ENCODE results near the gene HBG1.
A peak's percentile ranks its signal among the peaks of the same experiment; 100 is the strongest.

HBG1 gene

DNA sequence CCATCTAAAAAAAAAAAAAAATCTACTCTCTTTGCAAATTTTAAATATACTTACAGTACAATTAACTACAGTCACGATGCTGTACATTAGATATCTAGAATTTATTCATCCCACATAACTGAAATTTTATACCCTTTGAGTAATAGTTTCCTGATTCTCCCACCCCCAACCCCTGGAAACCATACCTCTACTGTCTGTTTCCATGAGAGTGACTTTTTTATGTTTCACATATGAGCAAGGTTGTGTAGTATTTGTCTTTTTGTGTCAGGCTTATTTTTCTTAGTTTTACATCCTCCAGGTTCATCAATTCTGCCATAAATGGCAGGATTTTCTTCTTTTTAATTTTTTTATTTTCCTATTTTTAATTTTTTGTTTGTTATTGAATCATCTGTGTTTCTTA lies 26.0 kb downstream of the HBG1 start:
- TF ChIP-seq, protein P1, sequence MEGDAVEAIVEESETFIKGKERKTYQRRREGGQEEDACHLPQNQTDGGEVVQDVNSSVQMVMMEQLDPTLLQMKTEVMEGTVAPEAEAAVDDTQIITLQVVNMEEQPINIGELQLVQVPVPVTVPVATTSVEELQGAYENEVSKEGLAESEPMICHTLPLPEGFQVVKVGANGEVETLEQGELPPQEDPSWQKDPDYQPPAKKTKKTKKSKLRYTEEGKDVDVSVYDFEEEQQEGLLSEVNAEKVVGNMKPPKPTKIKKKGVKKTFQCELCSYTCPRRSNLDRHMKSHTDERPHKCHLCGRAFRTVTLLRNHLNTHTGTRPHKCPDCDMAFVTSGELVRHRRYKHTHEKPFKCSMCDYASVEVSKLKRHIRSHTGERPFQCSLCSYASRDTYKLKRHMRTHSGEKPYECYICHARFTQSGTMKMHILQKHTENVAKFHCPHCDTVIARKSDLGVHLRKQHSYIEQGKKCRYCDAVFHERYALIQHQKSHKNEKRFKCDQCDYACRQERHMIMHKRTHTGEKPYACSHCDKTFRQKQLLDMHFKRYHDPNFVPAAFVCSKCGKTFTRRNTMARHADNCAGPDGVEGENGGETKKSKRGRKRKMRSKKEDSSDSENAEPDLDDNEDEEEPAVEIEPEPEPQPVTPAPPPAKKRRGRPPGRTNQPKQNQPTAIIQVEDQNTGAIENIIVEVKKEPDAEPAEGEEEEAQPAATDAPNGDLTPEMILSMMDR (IDR thresholded peaks at IDR 0.05; ENCODE audit: low read depth, low read length), result no peak
- H3K4me3 ChIP-seq (ENCODE audit: low read depth, low read length), result no peak overlapping the region

- H3K4me3 ChIP-seq (ENCODE audit: low read depth, low read length), result no peak overlapping the region
- TF ChIP-seq, protein P1 (IDR thresholded peaks at IDR 0.05; ENCODE audit: low read depth, low read length), result no peak
Observed at GRCh38 chr11:5223146-5223545, 26.5 kb downstream of the HBG1 start.

GRCh38 chr11:5210376-5210885 lies 39.2 kb downstream of the HBG1 start:
- H3K4me3 ChIP-seq (ENCODE audit: low read depth, low read length), result no peak overlapping the region
- TF ChIP-seq, protein P1 (IDR thresholded peaks at IDR 0.05; ENCODE audit: low read depth, low read length), result no peak

- TF ChIP-seq, protein P1 (IDR thresholded peaks at IDR 0.05; ENCODE audit: low read depth, low read length), result peak; percentile 40; the same call in 1 of the 2 replicates
- H3K4me3 ChIP-seq (ENCODE audit: low read depth, low read length), result no peak overlapping the region
Observed at GRCh38 chr11:5204787-5205186, 44.9 kb downstream of the HBG1 start.

DNA sequence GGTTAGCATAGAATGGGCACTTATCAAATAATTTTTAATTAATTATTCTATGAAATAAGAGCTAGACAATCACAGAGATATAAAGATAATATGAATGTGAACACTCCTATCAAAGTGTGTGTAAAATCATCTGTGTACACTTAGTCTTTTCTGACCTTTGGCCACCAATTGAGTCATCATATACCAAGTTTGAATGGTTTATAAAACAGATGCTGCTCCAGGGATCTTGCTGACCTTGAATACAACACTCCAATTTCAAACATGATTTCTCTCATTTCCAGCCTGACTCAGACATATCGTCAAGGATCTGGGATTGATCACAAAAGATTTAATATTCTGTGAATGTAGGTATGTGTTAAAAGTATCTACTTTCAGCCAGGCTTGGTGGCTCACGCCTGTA lies 46.3 kb downstream of the HBG1 start:
- TF ChIP-seq, protein P1 (IDR thresholded peaks at IDR 0.05; ENCODE audit: low read depth, low read length), result no peak
- no peak overlapping the region for H3K4me3 ChIP-seq (ENCODE audit: low read depth, low read length)

- TF ChIP-seq, protein P1 (IDR thresholded peaks at IDR 0.05; ENCODE audit: low read depth, low read length), result no peak
- H3K4me3 ChIP-seq (ENCODE audit: low read depth, low read length), result no peak within 1 kb of the TSS
Observed at GRCh38 chr11:5200582-5200981, 49.1 kb downstream of the HBG1 start, which contains the start of gene OR51V1. Gene OR51V1, minus strand, starts transcription at chr11:5200682. Its CDS starts 0 bp downstream, at chr11:5200682.

DNA sequence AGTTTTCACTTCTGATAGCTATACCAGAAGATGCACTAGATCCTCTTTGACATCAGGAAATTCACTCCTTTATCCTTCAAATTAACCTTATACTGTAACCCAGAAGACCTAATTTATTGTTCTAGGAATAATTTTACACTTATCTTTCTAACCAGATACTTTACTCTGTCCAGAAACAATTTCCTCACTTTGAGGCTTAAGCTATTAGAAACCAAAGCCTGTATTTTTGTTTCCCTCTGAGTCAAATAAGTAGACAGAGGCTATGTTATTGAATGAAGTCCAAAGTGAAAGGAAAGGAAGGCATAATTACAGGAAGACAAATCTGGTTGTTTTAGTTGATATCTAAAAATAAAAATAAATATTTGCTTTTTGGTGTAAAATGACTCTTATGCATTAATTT lies 51.4 kb downstream of the HBG1 start:
- TF ChIP-seq, protein P1 (IDR thresholded peaks at IDR 0.05; ENCODE audit: low read depth, low read length), result no peak
- no peak overlapping the region for H3K4me3 ChIP-seq (ENCODE audit: low read depth, low read length)

All from WI38 (cell line).